K562 (cell line): ENCODE measurements around the gene PCDH9. TPM values are rescaled to one million over a fixed set of nuclear protein-coding genes. Genes with fewer than 3 reads are reported as not detected.

Experiments used
- ATAC-seq: fragments of 200-7000 bp; cut with Tn5 transposase; 3 replicates; pipeline ENCODE4 v1.9.1; 2020; ENCODE audit warnings: moderate library complexity
- BruUV-seq: library from RNA; stranded (reverse); fragments of 400-500 nt; replicated peaks from 2 replicates; lab custom pipeline; 2021; lab: Mats Ljungman, UMichigan
- CTCF ChIA-PET: fragments of 300-600 bp; formaldehyde crosslinking; extraction: SDS; loops from one replicate; lab custom pipeline; 2021; ENCODE audit warnings: low intra/inter-chr PET ratio; lab: Yijun Ruan, JAX
- POLR2A ChIA-PET: fragments of 300-600, 350-650 bp; sonication (Branson Sonifier 250); formaldehyde crosslinking; extraction: SDS; loops from one replicate; lab custom pipeline; 2021; ENCODE audit warnings: antibody characterized with exemption, inconsistent platforms; lab: Yijun Ruan, JAX
- DNase-seq, 4 experiments: peaks; one replicate each; pipeline versions ENCODE4 v3.0.0 to v3.0.0-alpha.2; 2011 to 2018; ENCODE audit warnings: low spot score in 3 of 4, mixed read lengths in 3 of 4; ENCODE audit errors: extremely low read depth in 1 of 4
- FAIRE-seq: peaks from 2 replicates; lab custom pipeline; 2011; peaks lifted over from hg19 to GRCh38; lab: Jason Lieb, UNC
- H2AFZ ChIP-seq: 2 replicates; pipeline ENCODE4 v1.6.0; 2011; ENCODE audit warnings: low read depth, low read length, control low read depth, inconsistent platforms
- H3K27ac ChIP-seq: fragments of 200-600 bp; 3 replicates; pipeline ENCODE4 v1.8.0; 2011; ENCODE audit warnings: low read depth, mild to moderate bottlenecking, control low read depth, inconsistent platforms, low read length, moderate library complexity, mixed read lengths; ENCODE audit errors: extremely low read depth
- H3K27me3 ChIP-seq, 2 experiments: fragments of 300-600 bp in 1 of 2; 2 replicates in 1 of 2; 3 replicates in 1 of 2; pipeline versions ENCODE4 v1.6.0 to v1.8.0; 2011; ENCODE audit warnings: inconsistent platforms in 2 of 2, low read length in 2 of 2, mild to moderate bottlenecking in 1 of 2, mixed read lengths in 1 of 2, moderate library complexity in 1 of 2; ENCODE audit not compliant: control insufficient read depth in 2 of 2, insufficient read depth in 2 of 2
- H3K36me3 ChIP-seq: fragments of 300-600 bp; 3 replicates; pipeline ENCODE4 v1.8.0; 2011; ENCODE audit warnings: mild to moderate bottlenecking, low read length, inconsistent platforms; ENCODE audit not compliant: control insufficient read depth, insufficient read depth
- H3K4me1 ChIP-seq, 2 experiments: fragments of 200-600 bp in 1 of 2; replicated peaks in 1 of 2; 2 replicates in 1 of 2; 3 replicates in 1 of 2; pipeline versions ENCODE4 v1.5.1 to v1.8.0; 2011; ENCODE audit warnings: inconsistent platforms in 2 of 2, low read length in 2 of 2, mild to moderate bottlenecking in 1 of 2, mixed read lengths in 1 of 2, moderate library complexity in 1 of 2; ENCODE audit not compliant: control insufficient read depth in 2 of 2, insufficient read depth in 2 of 2
- H3K4me2 ChIP-seq: 2 replicates; pipeline ENCODE4 v1.6.1; 2011; ENCODE audit warnings: low read length, control low read depth, inconsistent platforms, mixed read lengths; ENCODE audit not compliant: insufficient read depth
- H3K4me3 ChIP-seq: fragments of 200-600 bp; sonication (generic), shearing (Covaris generic); 2 replicates; pipeline ENCODE4 v1.5.1; 2016; ENCODE audit warnings: control low read depth, inconsistent platforms
- H3K79me2 ChIP-seq: fragments of 200-600 bp; 3 replicates; pipeline ENCODE4 v1.8.0; 2011; ENCODE audit warnings: low read length, inconsistent platforms; ENCODE audit not compliant: control insufficient read depth, insufficient read depth
- H3K9ac ChIP-seq, 2 experiments: 2 replicates each; pipeline versions ENCODE4 v1.6.0 to v1.6.1; 2011; ENCODE audit warnings: low read depth in 2 of 2, low read length in 2 of 2, control low read depth in 1 of 2, inconsistent platforms in 1 of 2, mild to moderate bottlenecking in 1 of 2, mixed read lengths in 1 of 2; ENCODE audit not compliant: insufficient read depth in 1 of 2
- H3K9me1 ChIP-seq: one replicate; pipeline ENCODE4 v1.6.0; 2011; ENCODE audit warnings: inconsistent platforms, mild to moderate bottlenecking, low read length, moderate library complexity; ENCODE audit not compliant: control insufficient read depth, insufficient read depth
- H3K9me3 ChIP-seq: replicated peaks from 2 replicates; pipeline ENCODE4 v1.5.1; 2011; ENCODE audit warnings: low read depth, low read length, inconsistent platforms; ENCODE audit not compliant: control insufficient read depth, insufficient read depth
- H4K20me1 ChIP-seq: replicated peaks from 2 replicates; pipeline ENCODE4 v1.6.1; 2011; ENCODE audit warnings: low read length, inconsistent platforms, mixed read lengths; ENCODE audit not compliant: control insufficient read depth, insufficient read depth
- ELF4 ChIP-seq: fragments of 450-650 bp; formaldehyde crosslinking; IDR thresholded peaks from 2 replicates; pipeline ENCODE4 v1.4.0; 2022; ENCODE audit warnings: missing genetic modification characterization
- PCBP2 ChIP-seq: fragments of 200-400 bp; formaldehyde crosslinking; IDR thresholded peaks from 2 replicates; pipeline ENCODE4 v1.6.1; 2018; ENCODE audit warnings: low read length, low read depth, mild to moderate bottlenecking, moderate library complexity; ENCODE audit not compliant: poor library complexity, severe bottlenecking
- PPARD ChIP-seq: fragments of 250-450 bp; sonication (Bioruptor Pico); IDR thresholded peaks from 2 replicates; pipeline ENCODE4 v1.8.0; 2022; ENCODE audit warnings: inconsistent platforms, mild to moderate bottlenecking, moderate library complexity
- SIX5 ChIP-seq, 2 experiments: IDR thresholded peaks; 2 replicates each; pipeline ENCODE4 v1.6.1; 2011; ENCODE audit warnings: low read length in 2 of 2, borderline replicate concordance in 1 of 2, low read depth in 1 of 2, mild to moderate bottlenecking in 1 of 2, moderate library complexity in 1 of 2; ENCODE audit not compliant: insufficient read depth in 1 of 2
- TEAD1 ChIP-seq, 2 experiments: fragments of 450-650 bp in 1 of 2; sonication (generic) in 1 of 2; formaldehyde crosslinking; IDR thresholded peaks; 2 replicates each; pipeline versions ENCODE4 v1.4.0 to v1.8.0; 2020 to 2022; ENCODE audit warnings: mild to moderate bottlenecking in 2 of 2, missing genetic modification reagents in 1 of 2
- ZNF444 ChIP-seq: fragments of 250-450 bp; sonication (Bioruptor Pico); IDR thresholded peaks from 2 replicates; pipeline ENCODE4 v1.4.0; 2020; ENCODE audit warnings: mild to moderate bottlenecking, moderate library complexity
- ZNF785 ChIP-seq: fragments of 250-450 bp; sonication (Bioruptor Pico); IDR thresholded peaks from 2 replicates; pipeline ENCODE4 v1.4.0; 2020; ENCODE audit warnings: mild to moderate bottlenecking
- WGBS: fragments of 100-300 bp; shearing (Covaris generic); methylation state at CpG from one replicate; pipeline ENCODE4 v1.1.6; 2016; ENCODE audit warnings: low coverage, mixed read lengths; ENCODE audit not compliant: insufficient coverage; ENCODE audit errors: missing lambda C conversion rate; 5-methylcytosine and 5-hydroxymethylcytosine counted together
- in situ Hi-C: fragments of 300-500 bp; cut with MboI; formaldehyde crosslinking; loops from 4 replicates; pipeline ENCODE4 v1.15.0; 2018; ENCODE audit warnings: inconsistent platforms, mixed read lengths
- intact Hi-C: fragments of 100-400 bp; cut with micrococcal nuclease; formaldehyde crosslinking; loops from 2 replicates; pipeline ENCODE4 v1.14.2; 2022
- polyA plus RNA-seq, 8 experiments: library from polyadenylated mRNA; depleted of rRNA in 4 of 8; stranded (reverse) in 5 of 8; unstranded in 3 of 8; fragments of >200 nt; fragmentation: Nextera tagmentation in 2 of 8; fragmentation: Illumina TruSeq in 1 of 8; extraction: Ambion mirVana in 2 of 8; extraction: Trizol in 1 of 8; gene quantifications; 2 replicates each; pipeline versions ENCODE4 v1.2.1 to v1.2.3, GENCODE V29; 2011 to 2014; ENCODE audit warnings: inconsistent platforms in 1 of 8, missing spikeins in 1 of 8
- total RNA-seq, 7 experiments: library from RNA; depleted of rRNA in 6 of 7; stranded (reverse); fragments of >200 nt in 6 of 7; fragmentation: Illumina TruSeq in 2 of 7; extraction: Trizol in 2 of 7; gene quantifications; 2 replicates each; pipeline versions ENCODE4 v1.2.1 to v1.2.3, GENCODE V29; 2011 to 2021; ENCODE audit warnings: low replicate concordance in 1 of 7
- TF ChIP-seq, protein P1 (sequence below): IDR thresholded peaks from 3 replicates; pipeline ENCODE4 v1.6.1; 2011; ENCODE audit warnings: borderline replicate concordance, mild to moderate bottlenecking, moderate library complexity; ENCODE audit not compliant: insufficient read length; ENCODE audit errors: extremely low read depth
- TF ChIP-seq, protein P2 (sequence below): fragments of 450-650 bp; formaldehyde crosslinking; IDR thresholded peaks from 2 replicates; pipeline ENCODE4 v1.4.0; 2020; ENCODE audit warnings: mild to moderate bottlenecking, mixed read lengths

PCDH9 gene
- total and polyA plus RNA-seq, 9 of the 15 experiments (the other 6 are each of a cell fraction or from before 2014, with no cell fraction given) = 1.1 to 6.7 (median 4.9) TPM

DNA sequence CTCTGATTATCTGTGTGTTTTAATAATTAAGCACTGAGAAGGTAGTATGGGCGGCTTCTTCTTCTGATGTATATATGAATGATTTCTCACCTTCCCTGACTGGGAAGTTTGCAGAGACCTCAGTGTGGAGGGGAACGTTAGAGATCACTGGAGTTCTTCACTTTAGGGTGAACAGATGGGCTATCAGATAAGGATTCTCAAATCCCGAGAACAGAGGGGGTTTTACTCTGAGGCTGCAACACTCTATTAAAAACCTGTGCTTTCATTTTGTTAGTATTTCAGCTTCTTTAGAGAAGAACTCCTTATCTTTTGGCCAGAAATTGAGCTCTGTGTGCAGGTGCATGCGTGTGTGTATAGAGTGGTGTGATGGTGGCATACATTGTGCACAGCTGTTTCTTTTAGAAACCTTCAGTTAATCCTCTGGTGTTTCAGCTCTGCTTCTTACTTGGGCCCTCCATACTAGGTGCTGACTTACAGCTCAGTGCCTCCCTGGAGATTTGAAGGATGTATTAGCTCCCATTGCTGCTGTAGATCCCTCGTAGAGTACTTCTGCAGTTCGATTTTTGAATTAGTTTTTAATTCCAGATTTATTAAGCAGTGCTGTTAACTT, 45.3 kb upstream of the PCDH9 start:
- Histone ChIP-seq H3K9ac (no peak overlapping the region), H3K79me2 (no peaks in the 10 kb centered on the region), H3K27me3 (no peaks in the 10 kb centered on the region), H3K9me3 (no peaks in the 10 kb centered on the region), H4K20me1 (no peaks in the 10 kb centered on the region), H2AFZ (no peak overlapping the region), H3K4me1 (no peaks in the 10 kb centered on the region), H3K4me2 (no peak overlapping the region), H3K9me1 (no peaks in the 10 kb centered on the region), H3K4me3 (no peak overlapping the region), H3K27ac (no peak overlapping the region), H3K36me3 (no peaks in the 10 kb centered on the region)
- intact Hi-C loops = no loop called here
- DNase-seq (no peak), FAIRE-seq (no peak), ATAC-seq (no peak)
- ChIA-PET POLR2A (interaction anchor here (1.2 kb wide), 1 partner anchor 11 kb away, joined by 3 read pairs; no protein-coding TSS in a partner anchor), CTCF (no interaction called here)
- in situ Hi-C loops = no loop called here
- no TSS peak for BruUV-seq
- TF ChIP-seq, protein P1, sequence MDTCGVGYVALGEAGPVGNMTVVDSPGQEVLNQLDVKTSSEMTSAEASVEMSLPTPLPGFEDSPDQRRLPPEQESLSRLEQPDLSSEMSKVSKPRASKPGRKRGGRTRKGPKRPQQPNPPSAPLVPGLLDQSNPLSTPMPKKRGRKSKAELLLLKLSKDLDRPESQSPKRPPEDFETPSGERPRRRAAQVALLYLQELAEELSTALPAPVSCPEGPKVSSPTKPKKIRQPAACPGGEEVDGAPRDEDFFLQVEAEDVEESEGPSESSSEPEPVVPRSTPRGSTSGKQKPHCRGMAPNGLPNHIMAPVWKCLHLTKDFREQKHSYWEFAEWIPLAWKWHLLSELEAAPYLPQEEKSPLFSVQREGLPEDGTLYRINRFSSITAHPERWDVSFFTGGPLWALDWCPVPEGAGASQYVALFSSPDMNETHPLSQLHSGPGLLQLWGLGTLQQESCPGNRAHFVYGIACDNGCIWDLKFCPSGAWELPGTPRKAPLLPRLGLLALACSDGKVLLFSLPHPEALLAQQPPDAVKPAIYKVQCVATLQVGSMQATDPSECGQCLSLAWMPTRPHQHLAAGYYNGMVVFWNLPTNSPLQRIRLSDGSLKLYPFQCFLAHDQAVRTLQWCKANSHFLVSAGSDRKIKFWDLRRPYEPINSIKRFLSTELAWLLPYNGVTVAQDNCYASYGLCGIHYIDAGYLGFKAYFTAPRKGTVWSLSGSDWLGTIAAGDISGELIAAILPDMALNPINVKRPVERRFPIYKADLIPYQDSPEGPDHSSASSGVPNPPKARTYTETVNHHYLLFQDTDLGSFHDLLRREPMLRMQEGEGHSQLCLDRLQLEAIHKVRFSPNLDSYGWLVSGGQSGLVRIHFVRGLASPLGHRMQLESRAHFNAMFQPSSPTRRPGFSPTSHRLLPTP = no peak
- 2% methylated on average over 5 of the region's 6 CpGs for WGBS

DNA sequence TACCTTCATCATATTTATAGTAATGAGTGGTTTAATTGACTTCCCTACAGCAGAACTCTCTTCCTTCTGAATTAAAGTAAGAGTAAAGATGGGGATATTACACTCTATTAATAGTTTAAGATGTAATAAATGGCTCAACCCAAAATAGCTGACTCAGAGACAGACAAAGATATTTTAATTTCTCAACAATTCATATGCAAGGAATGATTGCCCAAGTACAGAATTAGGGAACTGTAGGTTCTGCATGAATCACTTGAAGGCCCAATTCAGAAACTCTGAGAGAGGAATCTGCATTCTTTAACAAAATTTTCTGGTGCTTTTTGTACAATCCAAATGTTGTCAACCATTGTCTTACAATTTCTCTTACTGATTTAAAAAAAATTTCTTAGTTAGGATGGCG, 42.9 kb upstream of the PCDH9 start:
- ATAC-seq = no peak
- Histone ChIP-seq H3K9ac (no peak overlapping the region), H3K4me1 (no peaks in the 10 kb centered on the region), H2AFZ (no peak overlapping the region), H3K9me1 (no peaks in the 10 kb centered on the region), H3K9me3 (no peaks in the 10 kb centered on the region), H3K79me2 (no peaks in the 10 kb centered on the region), H3K4me3 (no peak overlapping the region), H3K27me3 (no peaks in the 10 kb centered on the region), H3K27ac (no peak overlapping the region), H3K36me3 (no peaks in the 10 kb centered on the region), H3K4me2 (no peak overlapping the region), H4K20me1 (no peaks in the 10 kb centered on the region)
- intact Hi-C loops = no loop called here
- BruUV-seq = no TSS peak
- POLR2A ChIA-PET = no interaction called here
- in situ Hi-C loops = no loop called here
- CTCF ChIA-PET = no interaction called here
- no peak for DNase-seq
- 10% methylated on average over 1 of the region's 1 CpG for WGBS
- FAIRE-seq = no peak
- TF ChIP-seq ELF4 (CRISPR knock-in tag) (no peak), PPARD (no peak), ZNF444 (no peak), ZNF785 (CRISPR knock-in tag) (no peak), PCBP2 (no peak), TEAD1 (CRISPR knock-in tag; IDR thresholded peaks at IDR 0.05) (no peak), SIX5 (IDR thresholded peaks at IDR 0.05; ENCODE audit: borderline replicate concordance in 1 of 2, insufficient read depth in 1 of 2, low read depth in 1 of 2, low read length in 2 of 2) (no peak)
- TF ChIP-seq, protein P2, sequence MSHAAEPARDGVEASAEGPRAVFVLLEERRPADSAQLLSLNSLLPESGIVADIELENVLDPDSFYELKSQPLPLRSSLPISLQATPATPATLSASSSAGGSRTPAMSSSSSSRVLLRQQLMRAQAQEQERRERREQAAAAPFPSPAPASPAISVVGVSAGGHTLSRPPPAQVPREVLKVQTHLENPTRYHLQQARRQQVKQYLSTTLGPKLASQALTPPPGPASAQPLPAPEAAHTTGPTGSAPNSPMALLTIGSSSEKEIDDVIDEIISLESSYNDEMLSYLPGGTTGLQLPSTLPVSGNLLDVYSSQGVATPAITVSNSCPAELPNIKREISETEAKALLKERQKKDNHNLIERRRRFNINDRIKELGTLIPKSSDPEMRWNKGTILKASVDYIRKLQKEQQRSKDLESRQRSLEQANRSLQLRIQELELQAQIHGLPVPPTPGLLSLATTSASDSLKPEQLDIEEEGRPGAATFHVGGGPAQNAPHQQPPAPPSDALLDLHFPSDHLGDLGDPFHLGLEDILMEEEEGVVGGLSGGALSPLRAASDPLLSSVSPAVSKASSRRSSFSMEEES = no peak
